Pancreas (tissue), 10 donors: ENCODE data around the gene PTGES2. TPM values are rescaled to one million over a fixed set of nuclear protein-coding genes. Genes with fewer than 3 reads are reported as not detected.

ENCODE experiments used
- ATAC-seq, 4 donors: fragments of 200-7000 bp; cut with Tn5 transposase; one replicate each; pipeline versions ENCODE4 v1.8.0 to v1.9.1; 2020; ENCODE audit warnings: mild to moderate bottlenecking in 4 of 4, moderate library complexity in 4 of 4
- DNase-seq, 6 donors: peaks; one replicate each; pipeline ENCODE4 v3.0.0-alpha.2; 2020
- FAIRE-seq: peaks from 2 replicates; lab custom pipeline; 2012; peaks lifted over from hg19 to GRCh38; lab: Jason Lieb, UNC
- H3K27ac ChIP-seq, 4 donors: fragments of 200-600 bp; sonication (generic); 1 replicate in 3 of 4; 2 replicates in 1 of 4; pipeline versions ENCODE4 v1.5.0 to v1.8.0; 2020
- H3K27me3 ChIP-seq, 4 donors: fragments of 200-600 bp; one replicate each; pipeline ENCODE4 v1.8.0; 2021
- H3K36me3 ChIP-seq, 3 donors: fragments of 200-600 bp; sonication (generic) in 1 of 3; one replicate each; pipeline versions ENCODE4 v1.5.0 to v1.8.0; 2020 to 2021
- H3K4me1 ChIP-seq, 3 donors: fragments of 200-600 bp; one replicate each; pipeline ENCODE4 v1.8.0; 2021
- H3K4me3 ChIP-seq, 4 donors: fragments of 200-600 bp; sonication (generic) in 2 of 4; one replicate each; pipeline versions ENCODE4 v1.5.0 to v1.8.0; 2020 to 2021
- H3K9me3 ChIP-seq, 4 donors: fragments of 200-600 bp; one replicate each; pipeline ENCODE4 v1.8.0; 2021
- WGBS, 2 donors: extraction: QIAGEN DNeasy Blood & Tissue Kit; methylation state at CpG; one replicate each; pipeline ENCODE4 v1.1.7; 2013; 5-methylcytosine and 5-hydroxymethylcytosine counted together
- intact Hi-C, 3 donors: fragments of 100-400 bp; cut with DNase I; formaldehyde crosslinking; loops; one replicate each; pipeline versions ENCODE4 v1.11.1 to v1.14.2; 2022
- polyA plus RNA-seq, 2 donors: library from polyadenylated mRNA; stranded (reverse); fragments of 200-250 nt; gene quantifications; one replicate each; pipeline ENCODE4 v1.2.3, GENCODE V29; 2013
- total RNA-seq, 6 donors: library from RNA; stranded (reverse); fragmentation: NEBNext Ultra II Directional in 4 of 6; extraction: Animal tissue kit (Norgen Biotek cat#: 25700) in 4 of 6; gene quantifications; one replicate each; pipeline versions ENCODE4 v1.2.1 to v1.2.4, GENCODE V29; 2021 to 2023
- TF ChIP-seq, protein P1 (sequence below), 4 donors: fragments of 200-600 bp; sonication (generic) in 3 of 4; IDR thresholded peaks; one replicate each; pipeline versions ENCODE4 v1.5.0 to v1.8.0; 2021; ENCODE audit warnings: antibody characterized with exemption in 4 of 4
- donor health status: healthy with polysubstance abuse.
- donor health status: DM: no; HTN: no; CAD: no; lungs with moderate emphysema.
- donor health status: DM: no; HTN: no; CAD: no.
- donor health status: control.
- donor health status: control.
- donor health status: Bipolar disorder and iron deficiency.
- donor health status: DM: yes; HTN: yes; CAD: no.
- donor health status: DM: no; HTN: no; CAD: no.
- donor health status: DM: no; HTN: no; CAD: no.
- donor health status: DM: yes; HTN: yes; CAD: no.

The PTGES2 gene
- total and polyA plus RNA-seq, 8 donors, result 25.4 to 78.5 (median 38.4) TPM

DNA sequence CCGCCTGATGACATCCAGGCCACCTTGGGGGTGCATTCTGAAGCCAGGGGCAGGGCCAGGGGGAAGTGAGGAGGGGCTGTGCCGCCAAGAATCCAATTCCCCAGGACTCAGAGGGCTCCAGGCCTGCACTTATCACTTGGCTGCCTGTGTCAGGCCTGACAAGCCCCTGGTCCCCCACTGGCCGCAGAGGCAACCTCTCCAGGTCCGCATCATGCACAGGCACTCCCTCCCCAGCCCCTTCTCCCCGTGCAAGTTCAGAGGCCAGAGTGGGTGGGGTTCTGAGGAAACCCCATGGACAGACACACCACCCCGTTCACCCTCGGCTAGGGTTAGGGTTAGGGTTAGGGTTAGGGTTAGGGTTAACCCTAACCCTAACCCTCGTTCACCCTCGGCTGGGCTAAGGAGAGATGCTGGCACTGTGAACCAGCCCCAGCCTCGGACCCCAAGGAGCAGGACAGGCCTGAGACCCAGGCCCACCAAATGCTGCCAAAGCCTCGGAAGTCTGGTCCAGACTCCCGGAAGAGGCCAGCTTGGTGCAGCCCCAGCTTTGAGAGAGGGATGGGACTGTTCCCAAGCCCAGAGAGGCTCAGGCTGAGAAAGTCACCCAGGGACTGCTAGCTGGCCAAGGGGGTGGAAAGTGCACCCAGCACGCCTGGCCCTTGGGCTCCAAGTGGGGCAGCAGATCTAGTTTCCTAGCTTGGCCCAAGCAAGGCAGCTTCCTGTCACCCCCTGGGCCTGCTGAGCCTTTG lies 26.6 kb upstream of the PTGES2 start:
- DNase-seq, result peak in 2 of 6 donors; percentile 35 to 50
- Histone ChIP-seq H3K27me3 (no peaks in the 10 kb centered on the region), H3K4me1 (peaks cover 4 to 10% (median 5%) of the 10 kb centered on the region in 3 donors), H3K9me3 (no peaks in the 10 kb centered on the region), H3K36me3 (no peaks in the 10 kb centered on the region), H3K4me3 (no peak overlapping the region), H3K27ac (no peak overlapping the region)
- TF ChIP-seq, protein P1, sequence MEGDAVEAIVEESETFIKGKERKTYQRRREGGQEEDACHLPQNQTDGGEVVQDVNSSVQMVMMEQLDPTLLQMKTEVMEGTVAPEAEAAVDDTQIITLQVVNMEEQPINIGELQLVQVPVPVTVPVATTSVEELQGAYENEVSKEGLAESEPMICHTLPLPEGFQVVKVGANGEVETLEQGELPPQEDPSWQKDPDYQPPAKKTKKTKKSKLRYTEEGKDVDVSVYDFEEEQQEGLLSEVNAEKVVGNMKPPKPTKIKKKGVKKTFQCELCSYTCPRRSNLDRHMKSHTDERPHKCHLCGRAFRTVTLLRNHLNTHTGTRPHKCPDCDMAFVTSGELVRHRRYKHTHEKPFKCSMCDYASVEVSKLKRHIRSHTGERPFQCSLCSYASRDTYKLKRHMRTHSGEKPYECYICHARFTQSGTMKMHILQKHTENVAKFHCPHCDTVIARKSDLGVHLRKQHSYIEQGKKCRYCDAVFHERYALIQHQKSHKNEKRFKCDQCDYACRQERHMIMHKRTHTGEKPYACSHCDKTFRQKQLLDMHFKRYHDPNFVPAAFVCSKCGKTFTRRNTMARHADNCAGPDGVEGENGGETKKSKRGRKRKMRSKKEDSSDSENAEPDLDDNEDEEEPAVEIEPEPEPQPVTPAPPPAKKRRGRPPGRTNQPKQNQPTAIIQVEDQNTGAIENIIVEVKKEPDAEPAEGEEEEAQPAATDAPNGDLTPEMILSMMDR (IDR thresholded peaks at IDR 0.05), result no peak
- intact Hi-C loops, result no loop called here
- 79 to 86% methylated on average over 13 of the region's 13 CpGs for WGBS, 2 donors
- ATAC-seq, result no peak
- FAIRE-seq, result no peak

DNA sequence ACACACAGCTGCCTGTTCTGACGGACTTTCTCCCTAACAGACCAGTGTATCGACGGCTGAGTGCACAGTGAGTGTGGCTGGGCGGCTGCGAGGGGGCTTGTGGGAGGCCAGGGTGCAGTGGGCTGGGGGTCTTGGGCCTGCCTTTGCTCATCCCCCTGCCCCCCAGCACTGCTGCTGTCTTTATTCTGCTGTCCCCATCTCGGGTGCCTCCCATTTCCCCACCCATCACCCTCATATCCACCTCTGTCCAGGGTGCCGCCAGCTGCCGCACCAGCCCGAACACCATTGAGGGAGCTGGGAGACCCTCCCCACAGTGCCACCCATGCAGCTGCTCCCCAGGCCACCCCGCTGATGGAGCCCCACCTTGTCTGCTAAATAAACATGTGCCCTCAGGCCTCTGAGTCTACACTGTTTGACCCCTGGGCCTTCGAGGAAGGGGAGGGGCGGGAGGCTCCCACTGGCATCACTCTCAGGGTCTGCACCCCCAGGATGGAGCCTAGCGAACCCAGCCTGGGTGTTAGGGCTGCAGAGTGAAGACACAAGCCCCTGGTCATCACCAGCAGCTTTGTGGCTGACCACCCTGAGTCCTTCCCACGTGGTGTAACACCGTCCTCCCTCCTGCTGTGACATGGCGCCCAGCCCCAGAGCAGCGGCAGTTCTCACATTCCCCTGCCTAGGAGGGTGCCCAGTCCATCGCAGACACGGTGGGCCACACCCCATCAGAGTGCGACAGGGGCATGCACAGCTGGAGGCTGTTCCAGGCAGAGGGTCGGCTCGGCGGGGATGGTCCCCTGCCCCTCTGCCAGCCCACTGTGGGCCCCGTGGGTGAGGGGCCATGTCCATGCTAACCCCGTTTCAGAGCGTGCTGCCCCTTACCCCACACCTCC lies 25.8 kb upstream of the PTGES2 start:
- H3K27ac ChIP-seq, result no peak overlapping the region
- H3K27me3 ChIP-seq, result no peaks in the 10 kb centered on the region
- WGBS, 2 donors, result 77 to 88% methylated on average over 26 of the region's 26 CpGs
- no peak for ATAC-seq
- H3K4me3 ChIP-seq, result no peak overlapping the region
- H3K4me1 ChIP-seq, result peaks cover 10 to 16% (median 12%) of the 10 kb centered on the region in 3 donors
- TF ChIP-seq, protein P1 (IDR thresholded peaks at IDR 0.05), result no peak
- FAIRE-seq, result no peak
- H3K9me3 ChIP-seq, result no peaks in the 10 kb centered on the region
- peak in 2 of 6 donors; percentile 54 to 62 for DNase-seq
- no peaks in the 10 kb centered on the region for H3K36me3 ChIP-seq
- intact Hi-C loops, result no loop called here

DNA sequence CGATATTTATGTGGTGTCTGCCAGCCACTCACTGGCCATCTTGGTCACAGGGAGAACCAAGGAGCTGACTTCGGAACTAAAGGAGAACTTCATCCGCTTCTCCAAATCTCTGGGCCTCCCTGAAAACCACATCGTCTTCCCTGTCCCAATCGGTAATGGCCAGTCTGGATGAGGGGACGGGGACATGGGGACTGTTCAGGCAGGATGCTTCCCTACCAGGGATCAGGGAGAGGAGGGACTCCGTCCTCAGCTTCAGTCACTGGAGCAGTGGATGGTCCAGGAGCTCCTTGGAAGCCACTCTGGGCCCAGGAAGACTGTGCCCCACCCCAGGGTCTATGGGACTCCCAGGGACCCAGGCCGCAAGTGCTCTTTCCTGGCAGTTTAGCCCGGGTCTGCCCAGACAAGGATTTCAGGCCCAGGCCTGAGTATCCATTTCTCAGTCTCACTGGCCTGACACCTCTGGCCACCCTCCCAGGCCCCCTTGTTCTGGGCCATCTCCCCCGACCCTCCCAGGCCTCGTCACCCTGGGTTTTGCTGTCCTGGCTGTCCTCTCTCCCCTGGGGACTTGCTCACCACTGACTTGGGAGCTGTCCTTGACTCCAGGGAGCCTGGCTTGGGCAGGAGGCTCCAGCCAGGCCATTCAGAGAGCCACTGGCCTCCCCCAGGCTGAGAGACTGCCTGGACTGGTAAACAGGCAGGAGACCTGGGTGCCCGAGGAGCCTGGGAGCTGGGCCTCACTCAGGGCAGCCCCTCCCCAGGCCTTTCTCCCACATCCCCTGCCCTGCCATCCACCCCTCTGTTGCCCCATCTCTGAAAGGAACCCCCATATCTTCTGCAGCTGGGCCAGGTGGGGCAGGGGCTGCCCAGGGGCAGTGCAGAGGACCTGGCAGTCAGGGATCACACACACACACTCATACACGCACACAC lies 24.9 kb upstream of the PTGES2 start:
- H3K36me3 ChIP-seq, result no peaks in the 10 kb centered on the region
- peaks cover 11 to 18% (median 12%) of the 10 kb centered on the region in 3 donors for H3K4me1 ChIP-seq
- no peaks in the 10 kb centered on the region for H3K27me3 ChIP-seq
- intact Hi-C loops, result no loop called here
- DNase-seq (peak in 2 of 6 donors; percentile 32 to 53), FAIRE-seq (no peak), ATAC-seq (no peak)
- 85 to 92% methylated on average over 13 of the region's 13 CpGs for WGBS, 2 donors
- TF ChIP-seq, protein P1 (IDR thresholded peaks at IDR 0.05), result no peak
- no peak overlapping the region for H3K27ac ChIP-seq
- H3K9me3 ChIP-seq, result no peaks in the 10 kb centered on the region
- H3K4me3 ChIP-seq, result no peak overlapping the region

DNA sequence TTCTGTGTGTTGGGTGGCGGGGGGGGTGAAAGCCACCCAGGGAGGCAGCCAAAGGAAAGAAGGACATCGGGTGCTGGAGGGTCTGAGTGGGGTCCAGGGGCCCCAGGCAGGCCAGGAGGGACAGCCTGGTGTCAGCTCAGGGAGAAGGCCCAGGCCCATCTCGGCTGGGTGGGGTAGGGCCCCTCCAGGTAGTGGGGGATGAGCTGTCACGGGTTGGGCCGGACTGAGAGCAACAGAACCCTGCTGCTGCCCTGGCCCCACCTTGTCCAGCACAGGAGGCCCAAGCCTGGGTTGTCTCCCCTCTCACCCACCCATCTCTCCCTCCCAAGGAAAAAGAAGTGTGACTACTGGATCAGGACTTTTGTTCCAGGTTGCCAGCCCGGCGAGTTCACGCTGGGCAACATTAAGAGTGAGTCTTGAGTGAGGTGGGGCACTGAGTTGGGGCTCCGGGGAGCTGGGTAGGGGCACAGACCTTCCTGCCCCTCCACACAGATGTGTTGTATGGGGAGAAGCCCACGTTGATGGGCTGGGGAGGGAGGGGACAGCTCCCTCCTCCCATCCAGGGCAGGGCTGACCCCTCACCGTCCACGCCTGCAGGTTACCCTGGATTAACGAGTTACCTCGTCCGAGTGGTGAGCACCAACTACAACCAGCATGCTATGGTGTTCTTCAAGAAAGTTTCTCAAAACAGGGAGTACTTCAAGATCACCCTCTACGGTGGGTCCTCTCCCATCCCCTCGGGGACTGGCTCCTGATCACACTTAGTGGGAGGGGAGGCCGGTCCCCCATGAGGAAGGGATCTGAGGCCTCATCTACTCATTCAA lies 24.0 kb upstream of the PTGES2 start:
- FAIRE-seq (no peak), DNase-seq (peak in 2 of 6 donors; percentile 51 to 68), ATAC-seq (no peak)
- H3K4me3 ChIP-seq, result no peak overlapping the region
- 83 to 90% methylated on average over 18 of the region's 18 CpGs for WGBS, 2 donors
- peaks cover 11 to 18% (median 12%) of the 10 kb centered on the region in 3 donors for H3K4me1 ChIP-seq
- no peaks in the 10 kb centered on the region for H3K36me3 ChIP-seq
- H3K27ac ChIP-seq, result no peak overlapping the region
- no peaks in the 10 kb centered on the region for H3K9me3 ChIP-seq
- no peaks in the 10 kb centered on the region for H3K27me3 ChIP-seq
- intact Hi-C loops, result no loop called here
- TF ChIP-seq, protein P1 (IDR thresholded peaks at IDR 0.05), result no peak
